ENCODE measurements around the gene GPR155.
"Not testable (repeated sequence)": the region's sequence is repeated elsewhere in the genome, so short reads cannot be mapped to it uniquely, and the experiment has no call there.

- TF ChIP-seq CTCF (IDR thresholded peaks at IDR 0.05; ENCODE audit: borderline replicate concordance, extremely low read depth, low read length, poor library complexity, severe bottlenecking); EZH2 (IDR thresholded peaks at IDR 0.05; ENCODE audit: borderline replicate concordance, low read depth, low read length, severe bottlenecking): not testable (repeated sequence)
Measured at GRCh38 chr2:174485045-174485444, 1.8 kb downstream of the GPR155 start.

Measured in DND-41 (cell line).